HG02981 (cell line): ENCODE measurements around the gene LRRFIP1.

Experiments used
- ATAC-seq: cut with Tn5 transposase; IDR thresholded peaks from one replicate; pipeline ENCODE4 v1.9.1; 2021; ENCODE audit warnings: mild to moderate bottlenecking, moderate library complexity; ENCODE audit not compliant: unreplicated experiment

The LRRFIP1 gene

DNA sequence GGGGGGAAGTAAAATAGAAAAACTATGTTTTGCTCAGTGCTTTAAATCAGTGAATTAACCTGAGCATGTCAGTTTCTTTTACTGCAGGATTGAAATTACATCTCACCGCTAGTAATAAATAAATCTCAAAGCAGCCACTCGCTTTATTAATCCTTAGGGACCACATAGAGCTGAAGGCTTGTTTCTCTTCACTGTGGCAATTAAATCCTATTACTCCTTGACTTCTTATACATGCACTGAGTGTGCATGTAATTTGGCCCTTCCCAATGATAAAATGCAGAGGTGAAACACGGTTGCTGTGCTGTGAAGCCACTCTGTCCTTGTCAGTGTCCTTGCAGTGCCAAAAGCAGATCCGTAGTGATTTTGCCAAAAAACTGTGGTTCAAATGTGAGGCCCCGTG lies 94.1 kb downstream of the LRRFIP1 start:
- ATAC-seq: no peak

DNA sequence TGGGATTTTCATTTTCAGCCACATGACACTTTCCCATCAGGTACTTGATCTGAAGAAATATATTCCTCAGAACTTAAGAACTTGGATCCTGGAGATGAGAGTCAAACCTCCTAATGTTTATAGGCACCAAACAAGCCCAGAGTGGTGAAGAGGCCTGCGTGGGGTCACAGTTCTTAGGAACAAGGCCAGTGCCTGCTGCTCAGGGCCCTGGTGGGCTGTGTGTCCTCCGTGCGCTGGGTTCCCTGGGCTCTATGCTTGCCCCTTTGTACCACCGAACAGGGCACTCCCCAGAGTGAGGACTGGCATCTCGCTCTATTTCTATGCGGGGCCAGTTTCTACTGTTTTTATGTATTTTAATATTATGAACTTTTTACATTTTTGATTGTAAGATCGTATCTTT lies 95.2 kb downstream of the LRRFIP1 start:
- ATAC-seq: no peak

DNA sequence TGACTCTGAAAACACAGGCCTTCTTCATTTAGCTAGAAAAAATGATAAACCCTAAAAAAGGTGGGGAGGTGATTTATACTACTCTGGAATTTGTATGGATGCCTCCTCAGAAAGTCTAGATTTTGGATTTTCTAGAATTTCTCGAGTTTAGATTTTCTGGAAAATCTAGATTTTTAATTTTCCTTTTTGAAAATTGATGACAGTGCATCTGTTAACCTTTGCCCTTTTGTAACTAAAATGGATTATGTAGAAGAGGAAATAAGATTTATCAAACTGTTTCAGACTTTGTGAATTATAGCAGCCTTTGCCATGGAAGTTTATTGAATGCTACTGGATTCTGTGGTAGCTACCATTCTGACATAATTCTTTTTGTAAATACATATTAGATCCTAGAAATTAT lies 95.6 kb downstream of the LRRFIP1 start:
- ATAC-seq: no peak

DNA sequence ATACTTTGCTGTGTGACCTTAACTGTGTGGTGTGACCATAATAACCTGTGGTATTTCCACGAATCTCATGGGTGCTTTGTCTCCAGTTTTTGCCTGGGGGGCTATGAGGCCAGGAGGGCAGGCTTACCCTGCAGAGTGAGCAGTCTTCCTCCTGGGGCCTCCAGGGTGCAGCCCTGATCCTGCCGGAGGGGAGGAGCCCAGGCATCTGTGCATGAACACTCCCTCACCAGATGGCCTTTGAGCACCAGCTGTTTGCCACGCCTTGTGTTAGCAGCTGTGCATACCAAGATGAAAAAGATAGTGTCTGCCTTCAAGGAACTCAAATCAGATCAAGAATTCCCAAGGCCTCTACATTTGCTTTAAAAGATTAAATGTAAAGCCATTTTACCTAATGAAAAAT lies 96.2 kb downstream of the LRRFIP1 start:
- ATAC-seq: no peak

DNA sequence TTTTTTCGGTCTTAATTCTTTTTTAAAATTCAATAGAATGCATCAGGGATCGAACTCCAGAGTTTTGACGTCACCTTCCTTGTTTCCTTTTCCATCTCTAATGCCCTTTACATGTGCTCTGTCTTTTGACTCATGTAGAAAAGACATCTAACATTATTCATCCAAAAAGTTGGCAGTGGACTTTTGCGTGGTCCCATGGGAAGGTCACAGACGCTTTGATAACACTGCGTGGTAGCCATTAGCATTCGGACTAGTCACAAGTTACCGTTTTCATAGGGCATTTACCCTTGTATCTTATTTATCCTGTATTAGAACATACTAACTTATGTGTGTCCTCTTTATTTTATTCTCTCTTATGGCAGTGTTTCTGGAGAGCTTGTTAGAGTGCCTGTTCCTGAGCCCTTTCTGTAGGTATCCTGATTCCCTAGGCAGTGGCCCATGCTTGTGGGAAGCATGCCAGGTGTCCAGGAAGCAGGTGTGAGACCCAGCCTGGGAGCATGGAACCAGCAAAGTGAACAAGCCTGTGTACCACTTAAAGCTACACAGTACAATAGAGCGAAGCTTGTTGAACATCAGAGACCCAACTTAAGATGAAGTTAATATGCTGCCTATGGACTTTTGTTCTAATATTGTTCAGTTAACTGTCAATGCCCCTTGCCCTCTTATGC lies 97.6 kb downstream of the LRRFIP1 start:
- no peak for ATAC-seq

DNA sequence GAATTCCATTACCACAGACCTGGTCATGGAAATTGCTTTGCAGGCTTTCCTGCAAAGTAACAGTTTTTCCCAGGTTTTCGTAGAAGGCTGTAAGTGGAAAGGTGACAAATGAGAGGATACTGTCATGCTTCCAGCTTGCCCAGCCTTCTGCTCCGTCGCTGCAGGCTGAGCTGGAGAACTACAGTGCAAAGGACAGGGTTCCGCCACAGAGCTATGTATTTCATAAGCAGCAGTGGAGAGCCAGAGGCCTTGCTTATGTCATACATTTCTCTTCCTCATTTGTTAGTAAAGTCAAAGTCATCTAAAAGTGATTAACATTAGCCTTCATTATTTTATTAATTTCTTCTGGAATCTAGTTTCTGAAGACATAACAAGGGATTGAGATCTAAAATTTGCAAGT lies 98.3 kb downstream of the LRRFIP1 start:
- no peak for ATAC-seq

DNA sequence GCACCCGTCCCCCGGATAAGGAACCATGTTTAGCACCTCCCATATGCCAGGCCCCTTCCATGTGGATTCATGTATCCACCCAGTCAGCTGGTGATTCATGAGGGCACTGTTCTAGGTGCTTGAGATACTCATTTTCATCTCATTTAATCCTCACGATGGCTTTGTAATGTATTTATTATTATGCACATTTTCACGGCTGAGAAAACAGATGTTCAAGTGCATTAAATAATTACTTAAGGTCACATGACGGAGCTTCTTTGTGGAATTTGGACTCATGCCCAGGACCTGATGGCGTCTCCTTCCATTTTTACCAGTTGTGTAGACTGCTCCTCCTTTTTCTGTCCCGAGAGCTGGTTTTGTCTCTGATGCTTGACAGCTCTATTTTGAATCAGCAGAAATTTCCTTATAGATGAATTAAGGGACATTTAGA lies 99.0 kb downstream of the LRRFIP1 start:
- no peak for ATAC-seq

DNA sequence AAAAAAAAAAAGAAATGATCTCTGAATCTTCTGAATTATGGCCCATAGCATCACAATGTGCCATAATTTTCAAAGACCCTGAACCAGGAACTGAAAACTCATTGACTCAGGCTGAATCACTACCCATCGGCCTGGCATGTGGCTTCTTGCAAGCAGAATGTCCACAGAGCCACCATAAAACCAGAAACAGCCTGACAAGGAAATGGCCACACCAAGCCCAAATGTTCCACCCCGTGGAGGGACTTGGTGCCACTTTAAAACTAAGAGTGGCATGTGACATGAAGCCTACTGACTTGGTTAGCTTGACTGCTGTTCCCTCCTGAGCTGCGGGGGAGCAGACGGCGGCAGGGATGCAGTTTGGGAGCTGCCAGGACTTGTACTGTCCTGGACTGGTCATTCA lies 100.0 kb downstream of the LRRFIP1 start:
- ATAC-seq: no peak

DNA sequence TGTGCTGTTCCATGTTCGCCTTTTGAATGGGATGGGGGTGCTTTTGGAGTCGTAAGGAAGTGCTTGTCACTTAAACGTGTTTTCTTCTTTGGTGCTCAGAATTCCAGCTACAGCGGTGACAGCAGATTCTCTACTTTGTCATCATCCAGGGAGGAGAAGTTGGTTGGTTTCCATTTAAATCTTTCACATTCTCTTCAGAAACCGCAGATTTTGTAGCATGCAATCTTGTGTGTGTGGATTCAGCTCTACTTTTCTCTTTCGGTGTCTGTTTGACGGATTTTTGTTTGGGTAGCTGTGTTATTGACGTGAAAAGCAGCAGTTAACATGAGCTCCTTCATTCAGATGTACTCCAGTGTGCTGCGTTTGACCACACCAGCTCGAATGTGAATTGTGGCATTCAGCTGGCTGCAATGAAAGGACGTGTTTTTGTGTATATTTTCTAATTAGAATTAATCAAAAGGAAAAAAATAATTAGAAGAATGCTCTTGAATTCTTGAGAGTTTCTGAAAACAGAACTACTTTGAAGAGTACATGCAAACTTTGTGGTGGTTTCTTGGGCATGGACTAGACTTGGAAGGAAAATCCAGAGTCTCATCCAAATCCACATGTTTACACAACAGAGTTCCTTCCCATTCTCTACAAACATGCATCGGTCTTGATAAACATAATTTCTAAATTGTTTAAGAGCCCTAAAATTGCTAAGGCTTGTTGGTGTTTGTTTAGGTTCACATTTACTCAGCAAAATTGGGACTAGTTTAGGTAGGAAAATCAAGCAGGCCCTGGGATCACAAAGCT lies 102.5 kb downstream of the LRRFIP1 start:
- ATAC-seq: no peak

DNA sequence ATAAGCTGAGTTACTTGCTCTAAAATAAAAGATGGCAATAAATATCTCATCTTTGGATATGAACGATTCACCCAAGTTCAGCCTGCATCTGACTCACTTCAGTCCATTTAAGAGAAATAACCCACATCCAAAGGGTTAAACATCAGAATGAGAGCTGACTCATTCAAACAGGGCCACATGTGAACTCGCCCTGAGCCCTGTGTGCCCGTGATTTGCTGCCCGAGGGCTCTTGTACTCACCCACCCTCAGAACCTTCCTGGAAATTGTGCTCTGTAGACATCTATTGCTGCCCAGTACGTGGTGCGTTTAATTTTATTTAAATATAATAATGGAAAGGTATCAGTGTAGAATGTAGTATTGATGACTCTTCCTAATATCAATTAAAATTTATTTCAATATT lies 104.3 kb downstream of the LRRFIP1 start:
- no peak for ATAC-seq

DNA sequence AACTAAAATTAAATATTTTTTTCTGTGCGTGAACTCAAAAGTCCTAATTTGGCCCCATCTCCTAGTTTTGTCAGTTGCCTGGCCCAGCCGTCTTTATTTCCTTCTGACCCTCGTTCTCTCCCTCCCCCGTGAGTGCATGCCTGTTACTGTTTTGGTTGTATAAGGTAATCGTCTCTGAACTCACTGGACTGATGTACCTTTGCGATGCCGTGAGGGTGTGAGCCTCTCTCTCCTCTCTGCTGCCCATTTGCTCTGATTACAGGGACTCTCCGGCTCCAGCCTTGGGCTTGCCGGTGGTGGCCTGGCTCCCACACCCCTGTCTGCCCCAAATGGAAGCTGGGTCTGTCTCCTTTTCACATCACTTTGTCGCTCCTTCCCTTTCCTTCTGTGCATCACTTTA lies 104.7 kb downstream of the LRRFIP1 start:
- ATAC-seq: no peak

DNA sequence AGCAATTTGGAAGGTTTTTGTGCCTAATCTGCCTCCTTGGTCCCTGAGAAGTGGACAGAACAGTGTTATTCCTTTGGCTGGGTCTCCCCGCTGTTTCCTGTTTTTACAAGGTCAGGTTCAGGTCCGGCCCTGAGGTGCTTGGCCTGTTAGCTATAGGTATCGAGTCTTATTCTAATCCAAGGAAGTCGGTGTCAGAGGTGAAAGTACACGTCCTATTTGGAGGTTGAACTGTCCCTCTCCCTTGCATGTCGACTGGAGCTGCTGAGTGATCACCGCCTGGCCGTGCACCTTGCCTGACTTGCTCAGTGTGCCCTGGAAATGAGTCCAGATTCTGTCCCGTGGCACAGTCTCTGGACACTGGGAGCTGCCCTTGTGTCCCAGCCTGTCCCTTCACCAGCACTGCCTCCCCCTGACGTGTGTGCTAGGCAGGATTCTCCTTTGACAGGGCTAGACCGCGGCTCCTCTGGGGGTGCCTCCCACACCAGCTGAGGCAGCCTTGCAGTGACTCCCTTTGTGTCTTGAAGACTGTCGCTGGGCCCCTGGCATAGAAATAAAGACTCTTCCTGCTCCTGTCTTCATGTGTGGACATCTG lies 105.5 kb downstream of the LRRFIP1 start:
- no peak for ATAC-seq

DNA sequence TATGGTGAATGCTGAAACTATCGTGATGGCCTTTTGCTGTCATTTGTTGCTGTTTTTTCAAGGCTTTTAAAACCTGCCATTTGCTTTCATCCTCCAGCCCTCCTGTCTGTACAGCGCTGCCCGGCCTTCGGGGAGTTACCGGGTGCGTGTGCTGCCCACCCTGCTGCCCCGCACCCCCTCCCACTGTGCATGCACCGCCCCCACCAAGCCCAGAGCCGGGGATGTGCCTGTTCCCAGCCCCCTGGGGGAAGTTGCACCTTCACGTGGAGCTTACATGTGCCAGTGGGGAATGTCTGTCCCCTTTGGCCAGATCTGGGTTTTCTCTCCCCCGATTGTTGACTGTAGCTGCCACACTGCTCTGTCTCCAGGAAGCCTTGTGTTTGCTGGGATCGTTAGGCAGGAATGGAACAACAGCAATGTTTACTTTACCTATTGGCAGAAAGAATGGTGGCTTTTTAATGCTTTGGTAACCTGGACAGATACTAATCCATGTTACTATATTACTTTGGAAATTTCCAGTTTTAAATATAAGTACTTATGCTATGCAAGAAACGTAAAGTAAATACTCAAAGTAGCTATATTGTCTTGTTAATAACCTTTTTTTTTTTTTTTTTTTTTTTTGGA lies 106.4 kb downstream of the LRRFIP1 start:
- ATAC-seq: no peak

DNA sequence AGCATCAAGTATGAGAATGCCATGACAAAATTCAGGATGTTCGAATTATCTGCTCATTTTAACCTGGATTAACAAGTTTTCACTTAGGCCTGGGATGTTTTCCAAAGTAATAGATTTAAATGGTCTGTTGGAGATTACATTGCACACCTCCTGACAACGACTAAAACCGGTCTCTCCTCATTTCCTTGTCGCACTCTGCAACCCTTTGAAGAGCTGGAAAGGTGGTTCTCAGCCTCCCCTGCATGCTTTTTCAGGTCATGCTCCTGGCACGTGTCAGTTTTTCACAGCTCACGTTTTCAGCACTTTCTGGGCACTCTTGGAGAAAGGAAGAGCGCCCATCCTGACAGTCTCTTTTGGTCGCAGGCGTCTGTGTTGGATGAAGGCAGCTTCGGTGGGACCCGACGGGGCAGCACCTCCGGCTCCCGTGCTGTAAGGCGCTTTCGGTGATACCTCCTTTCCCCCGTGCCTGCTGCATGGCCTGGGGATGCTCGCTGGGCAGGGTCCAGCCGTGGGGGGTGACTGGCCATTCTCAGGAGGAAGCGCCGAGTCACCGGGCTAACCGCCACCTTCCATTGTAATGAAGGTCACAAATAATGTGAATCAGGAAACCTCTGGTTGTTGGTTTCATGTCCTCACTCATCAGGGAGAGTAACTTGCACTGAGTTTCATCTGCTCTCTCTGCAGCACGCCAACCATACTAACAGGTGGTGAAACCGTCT lies 107.7 kb downstream of the LRRFIP1 start:
- no peak for ATAC-seq

DNA sequence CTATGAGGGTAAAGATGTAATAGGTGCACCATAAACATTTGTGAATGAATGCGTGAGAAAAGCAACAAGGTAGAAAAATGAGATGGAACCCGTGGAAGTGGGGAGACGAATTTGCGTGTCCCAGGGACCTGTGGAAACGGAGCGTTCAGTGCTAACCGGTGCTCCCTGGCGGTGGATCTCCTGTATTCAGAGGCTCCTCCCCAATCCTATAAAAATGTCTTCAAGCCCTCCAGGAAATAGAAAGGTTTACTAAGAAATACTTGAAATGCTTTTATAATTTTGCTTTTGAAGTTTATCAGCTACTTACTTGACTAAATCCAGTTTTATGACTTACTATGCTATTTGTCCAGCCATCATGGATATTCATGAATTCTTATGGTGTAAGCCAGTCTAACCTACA lies 108.4 kb downstream of the LRRFIP1 start:
- no peak for ATAC-seq

DNA sequence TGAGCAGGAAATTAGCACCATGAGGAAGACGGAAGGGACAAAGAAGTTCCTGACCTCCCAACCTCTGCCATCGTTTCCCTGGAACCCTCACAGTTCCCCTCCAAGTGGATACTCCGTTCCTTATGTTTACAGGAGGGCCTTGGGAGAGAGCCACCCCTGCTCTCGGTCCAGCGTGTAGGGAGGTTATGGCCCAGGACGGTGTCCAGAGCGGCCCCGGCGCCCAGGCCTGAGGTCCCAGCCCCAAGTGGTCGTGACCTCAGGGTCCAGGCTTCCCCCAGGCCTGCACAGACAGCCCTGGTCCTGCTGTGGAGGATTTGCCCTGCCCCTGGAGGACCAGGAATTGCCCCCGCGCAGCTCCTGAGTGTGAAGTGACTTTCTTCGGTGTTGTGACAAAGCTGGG lies 109.4 kb downstream of the LRRFIP1 start:
- ATAC-seq: no peak

DNA sequence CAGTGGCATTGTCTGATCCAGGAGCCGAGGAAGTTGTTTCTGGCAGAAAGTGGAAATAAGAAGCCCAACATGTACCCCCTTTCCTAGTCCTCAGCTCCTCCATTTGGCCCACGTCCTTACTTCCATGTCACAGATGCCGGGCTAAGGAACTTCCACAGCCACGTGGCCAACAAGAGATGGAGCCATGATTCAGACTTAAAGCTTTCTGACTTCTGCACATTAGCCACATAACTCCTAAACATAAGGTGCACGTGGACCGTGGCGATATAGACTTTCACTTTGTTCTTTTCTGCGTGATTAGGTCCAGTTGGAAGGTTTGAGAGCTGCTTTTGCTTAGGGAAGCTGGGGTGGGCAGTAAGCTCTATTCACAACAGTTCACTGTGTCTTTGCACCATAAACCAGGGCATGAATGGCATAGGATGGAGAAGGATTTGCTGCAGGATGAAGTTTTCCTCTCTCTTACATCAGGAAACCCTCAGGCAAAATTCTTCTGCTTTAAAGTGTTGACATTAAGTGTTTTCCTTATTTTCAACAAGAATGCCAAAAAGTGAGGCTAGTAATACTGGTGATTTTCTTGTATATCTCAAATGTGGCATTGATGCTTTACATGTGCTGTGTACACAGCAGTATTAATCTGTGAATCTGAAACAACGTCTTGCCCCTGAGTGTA lies 109.9 kb downstream of the LRRFIP1 start:
- no peak for ATAC-seq

DNA sequence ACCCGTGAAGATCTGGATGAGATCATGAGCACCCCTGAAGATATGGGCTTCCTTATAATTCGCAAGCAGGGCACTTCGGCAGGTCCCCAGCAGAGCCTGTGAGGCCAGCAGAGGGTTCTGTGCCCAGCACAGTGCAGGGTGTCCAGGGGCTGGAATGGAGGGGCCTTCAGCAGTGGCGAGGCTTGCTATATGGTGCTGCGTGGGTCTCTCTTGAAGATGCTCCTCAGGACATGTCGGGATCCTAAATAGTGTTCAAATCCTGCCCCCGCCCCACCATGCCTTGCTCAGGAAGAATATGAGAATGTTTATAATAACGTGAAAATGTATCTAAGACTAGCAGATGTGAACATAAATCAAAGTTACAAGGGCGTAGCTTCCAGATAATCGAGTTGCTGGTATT lies 110.9 kb downstream of the LRRFIP1 start:
- no peak for ATAC-seq

DNA sequence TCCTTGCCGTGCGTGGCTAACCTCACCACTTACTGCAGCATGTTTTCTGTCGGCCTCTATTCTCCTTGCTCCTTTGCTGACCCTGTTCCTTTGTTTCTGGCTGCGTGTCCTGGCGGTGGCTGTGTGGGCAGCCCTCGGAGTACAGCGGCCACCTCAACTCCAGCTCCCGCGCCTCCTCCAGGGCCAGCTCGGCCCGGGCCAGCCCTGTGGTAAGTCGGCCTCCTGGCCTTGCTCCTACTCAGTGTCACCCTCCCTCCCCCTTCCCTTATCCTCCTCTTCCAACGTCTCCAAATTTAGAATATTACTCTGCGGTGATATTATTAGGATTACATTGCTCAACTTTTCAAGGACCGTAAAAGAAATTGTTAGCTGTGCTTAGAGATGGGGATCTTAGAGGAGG lies 111.7 kb downstream of the LRRFIP1 start:
- no peak for ATAC-seq

DNA sequence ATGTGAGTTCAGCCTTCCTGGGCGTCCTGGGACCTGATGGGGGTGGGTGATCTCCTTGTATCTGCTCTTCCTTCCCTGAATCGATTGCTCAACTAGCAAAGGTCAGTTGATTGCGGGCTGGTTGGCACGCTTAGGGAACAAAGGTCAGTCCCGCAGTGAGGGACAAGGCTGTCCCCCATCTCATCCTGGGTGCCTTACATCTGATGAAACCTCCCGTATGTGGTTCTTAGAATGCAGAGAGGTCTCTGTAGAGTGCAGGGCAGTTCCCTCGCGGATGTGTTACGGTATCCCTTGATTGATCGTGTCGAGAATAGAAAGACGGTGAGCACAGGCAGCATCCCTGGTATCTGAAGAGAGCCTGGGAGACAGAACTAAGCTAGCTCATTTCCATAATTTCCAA lies 114.8 kb downstream of the LRRFIP1 start:
- ATAC-seq: no peak

DNA sequence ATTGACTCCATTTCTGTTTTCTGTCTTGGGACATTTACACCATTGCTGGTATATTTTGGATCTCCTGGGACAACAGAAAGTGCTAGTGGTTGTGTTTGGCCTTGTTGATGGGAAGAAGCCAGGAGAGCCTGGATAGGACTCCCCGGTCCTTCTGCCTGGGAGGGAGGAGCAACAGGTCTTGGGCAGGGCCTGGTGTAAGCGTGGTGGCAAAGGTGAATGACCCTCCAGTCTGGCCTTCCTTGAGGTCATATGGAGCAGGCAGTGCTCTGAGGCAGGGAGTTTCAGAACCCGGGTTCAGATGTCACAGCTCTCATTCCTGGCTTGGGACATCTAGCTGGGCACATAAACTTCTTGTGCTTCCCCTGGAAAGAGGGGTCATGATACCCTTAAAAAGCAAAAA lies 115.2 kb downstream of the LRRFIP1 start:
- no peak for ATAC-seq
